ENCODE results near the gene CXCL17.

The CXCL17 gene

GRCh38 chr19:42479736-42480135 lies 37.0 kb upstream of the CXCL17 start:
- Histone ChIP-seq H3K4me3 (ENCODE audit: low read depth, low read length) (no peak overlapping the region), H3K9me3 (ENCODE audit: severe bottlenecking) (no peaks in the 10 kb centered on the region), H3K27me3 (ENCODE audit: insufficient read depth, low read depth, severe bottlenecking) (no peaks in the 10 kb centered on the region), H3K27ac (no peak overlapping the region), H3K36me3 (no peaks in the 10 kb centered on the region)
- DNase-seq, result no peak
- no peak for TF ChIP-seq CTCF (IDR thresholded peaks at IDR 0.05; ENCODE audit: low read depth, low read length)

- no peak overlapping the region for H3K27ac ChIP-seq
- no peaks in the 10 kb centered on the region for H3K9me3 ChIP-seq (ENCODE audit: severe bottlenecking)
- no peaks in the 10 kb centered on the region for H3K27me3 ChIP-seq (ENCODE audit: insufficient read depth, low read depth, severe bottlenecking)
- no peak overlapping the region for H3K4me3 ChIP-seq (ENCODE audit: low read depth, low read length)
- TF ChIP-seq CTCF (IDR thresholded peaks at IDR 0.05; ENCODE audit: low read depth, low read length), result no peak
- DNase-seq, result no peak
- H3K36me3 ChIP-seq, result no peaks in the 10 kb centered on the region
Measured at GRCh38 chr19:42478765-42479311, 36.1 kb upstream of the CXCL17 start.

- DNase-seq, result no peak
- H3K36me3 ChIP-seq, result no peaks in the 10 kb centered on the region
- no peak for TF ChIP-seq CTCF (IDR thresholded peaks at IDR 0.05; ENCODE audit: low read depth, low read length)
- no peaks in the 10 kb centered on the region for H3K27me3 ChIP-seq (ENCODE audit: insufficient read depth, low read depth, severe bottlenecking)
- no peaks in the 10 kb centered on the region for H3K9me3 ChIP-seq (ENCODE audit: severe bottlenecking)
- H3K27ac ChIP-seq, result no peak overlapping the region
- H3K4me3 ChIP-seq (ENCODE audit: low read depth, low read length), result no peak overlapping the region
Measured at GRCh38 chr19:42477933-42478332, 35.2 kb upstream of the CXCL17 start.

- no peaks in the 10 kb centered on the region for H3K27me3 ChIP-seq (ENCODE audit: insufficient read depth, low read depth, severe bottlenecking)
- no peaks in the 10 kb centered on the region for H3K9me3 ChIP-seq (ENCODE audit: severe bottlenecking)
- no peaks in the 10 kb centered on the region for H3K36me3 ChIP-seq
- no peak overlapping the region for H3K4me3 ChIP-seq (ENCODE audit: low read depth, low read length)
- DNase-seq, result no peak
- no peak for TF ChIP-seq CTCF (IDR thresholded peaks at IDR 0.05; ENCODE audit: low read depth, low read length)
- no peak overlapping the region for H3K27ac ChIP-seq
Measured at GRCh38 chr19:42477117-42477516, 34.4 kb upstream of the CXCL17 start.

- H3K27ac ChIP-seq, result no peak overlapping the region
- no peak overlapping the region for H3K4me3 ChIP-seq (ENCODE audit: low read depth, low read length)
Measured at GRCh38 chr19:42475366-42475765, 32.6 kb upstream of the CXCL17 start.

More at GRCh38 chr19:42475366-42475765, 32.6 kb upstream of the CXCL17 start:
- no peaks in the 10 kb centered on the region for H3K36me3 ChIP-seq
- TF ChIP-seq CTCF (IDR thresholded peaks at IDR 0.05; ENCODE audit: low read depth, low read length), result no peak
- DNase-seq, result no peak
- no peaks in the 10 kb centered on the region for H3K9me3 ChIP-seq (ENCODE audit: severe bottlenecking)
- H3K27me3 ChIP-seq (ENCODE audit: insufficient read depth, low read depth, severe bottlenecking), result no peaks in the 10 kb centered on the region
